ENCODE data around the gene SHISAL2B.
"Not testable (repeated sequence)": the region's sequence is repeated elsewhere in the genome, so short reads cannot be mapped to it uniquely, and the experiment has no call there.

The SHISAL2B gene

GRCh38 chr5:64690417-64691151 lies at the start of gene SHISAL2B:
Gene SHISAL2B, plus strand, starts transcription at chr5:64690503. Its CDS starts 121 bp downstream, at chr5:64690624.
- DNase-seq (ENCODE audit: low spot score) = no peak

GRCh38 chr5:64644831-64645230 lies 45.5 kb upstream of the SHISAL2B start:
- no peak for DNase-seq (ENCODE audit: low spot score)

- no peak for DNase-seq (ENCODE audit: low spot score)
Measured at GRCh38 chr5:64646169-64646568, 44.1 kb upstream of the SHISAL2B start.

GRCh38 chr5:64649512-64649911 lies 40.8 kb upstream of the SHISAL2B start:
- no peak for DNase-seq (ENCODE audit: low spot score)

- no peak for DNase-seq (ENCODE audit: low spot score)
Measured at GRCh38 chr5:64653766-64654560, 36.3 kb upstream of the SHISAL2B start.

- DNase-seq (ENCODE audit: low spot score) = no peak
Measured at GRCh38 chr5:64654561-64654938, 35.8 kb upstream of the SHISAL2B start.

GRCh38 chr5:64655596-64655995 lies 34.7 kb upstream of the SHISAL2B start:
- DNase-seq (ENCODE audit: low spot score) = no peak

GRCh38 chr5:64659289-64659688 lies 31.0 kb upstream of the SHISAL2B start:
- no peak for DNase-seq (ENCODE audit: low spot score)

GRCh38 chr5:64663181-64663580 lies 27.1 kb upstream of the SHISAL2B start:
- not testable (repeated sequence) for DNase-seq (ENCODE audit: low spot score)

- no peak for DNase-seq (ENCODE audit: low spot score)
Measured at GRCh38 chr5:64665243-64665642, 25.1 kb upstream of the SHISAL2B start.

- no peak for DNase-seq (ENCODE audit: low spot score)
Measured at GRCh38 chr5:64666078-64666477, 24.2 kb upstream of the SHISAL2B start.

- no peak for DNase-seq (ENCODE audit: low spot score)
Measured at GRCh38 chr5:64667068-64667467, 23.2 kb upstream of the SHISAL2B start.

- no peak for DNase-seq (ENCODE audit: low spot score)
Measured at GRCh38 chr5:64670277-64670676, 20.0 kb upstream of the SHISAL2B start.

GRCh38 chr5:64671678-64672077 lies 18.6 kb upstream of the SHISAL2B start:
- DNase-seq (ENCODE audit: low spot score) = no peak

- no peak for DNase-seq (ENCODE audit: low spot score)
Measured at GRCh38 chr5:64678374-64678773, 11.9 kb upstream of the SHISAL2B start.

- DNase-seq (ENCODE audit: low spot score) = peak; percentile 14
Measured at GRCh38 chr5:64680289-64680688, 10.0 kb upstream of the SHISAL2B start.

GRCh38 chr5:64682608-64683007 lies 7.7 kb upstream of the SHISAL2B start:
- no peak for DNase-seq (ENCODE audit: low spot score)

GRCh38 chr5:64685866-64686265 lies 4.4 kb upstream of the SHISAL2B start:
- DNase-seq (ENCODE audit: low spot score) = no peak

- DNase-seq (ENCODE audit: low spot score) = no peak
Measured at GRCh38 chr5:64688391-64688790, 1.9 kb upstream of the SHISAL2B start.

- no peak for DNase-seq (ENCODE audit: low spot score)
Measured at GRCh38 chr5:64688965-64689364, 1.3 kb upstream of the SHISAL2B start.

GRCh38 chr5:64690104-64690416 lies 243 bp upstream of the SHISAL2B start:
- DNase-seq (ENCODE audit: low spot score) = no peak

- no peak for DNase-seq (ENCODE audit: low spot score)
Measured at GRCh38 chr5:64691291-64691690, 988 bp downstream of the SHISAL2B start.

GRCh38 chr5:64693636-64694035 lies 3.3 kb downstream of the SHISAL2B start:
- DNase-seq (ENCODE audit: low spot score) = no peak

GRCh38 chr5:64696414-64696813 lies 6.1 kb downstream of the SHISAL2B start:
- DNase-seq (ENCODE audit: low spot score) = not testable (repeated sequence)

All from NAMALWA (cell line).